ENCODE measurements around the gene HLA-DOA. TPM values are rescaled to one million over a fixed set of nuclear protein-coding genes. Genes with fewer than 3 reads are reported as not detected.
A peak's percentile ranks its signal among the peaks of the same experiment; 100 is the strongest.

HLA-DOA gene
- total RNA-seq, 1 donor from 2014 or later, result 38.0 TPM

DNA sequence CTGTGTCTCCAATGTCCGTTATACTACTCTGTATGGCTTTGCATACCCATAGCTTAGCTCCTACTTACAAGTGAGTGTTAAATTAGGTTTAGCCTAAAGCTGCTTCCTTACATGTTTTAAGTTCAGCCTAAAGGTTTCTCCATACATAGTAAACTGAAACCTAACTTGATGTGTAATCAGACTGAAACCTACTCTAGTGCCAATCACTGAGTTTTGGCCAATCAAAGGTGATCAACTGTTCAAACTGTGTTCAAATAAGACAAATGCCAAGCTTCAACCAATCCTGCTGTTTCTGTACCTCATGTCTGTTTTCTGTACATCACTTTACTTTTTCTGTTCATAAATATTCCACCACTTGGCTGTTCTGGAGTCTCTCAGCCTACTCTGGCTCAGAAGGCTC lies 20.0 kb downstream of the HLA-DOA start:
- H3K27ac Mint-ChIP-seq, result no peak overlapping the region
- H3K27me3 Mint-ChIP-seq (ENCODE audit: insufficient read depth, low read depth), result no peaks in the 10 kb centered on the region
- Histone ChIP-seq H3K27ac (no peak overlapping the region), H3K9ac (no peak overlapping the region), H2AFZ (replicated peaks) (no peak overlapping the region), H3K4me1 (no peaks in the 10 kb centered on the region), H3F3A (ENCODE audit: low read depth) (peaks cover 4% of the 10 kb centered on the region), H3K36me3 (no peaks in the 10 kb centered on the region), H3K27me3 (peaks cover 7% of the 10 kb centered on the region), H3K9me3 (ENCODE audit: low read depth) (no peaks in the 10 kb centered on the region), H3K79me2 (ENCODE audit: low read depth) (no peaks in the 10 kb centered on the region), H3K4me3 (no peak overlapping the region), H4K20me1 (ENCODE audit: low read depth) (peaks cover 4% of the 10 kb centered on the region), H3K4me2 (no peak overlapping the region)
- H3K4me3 Mint-ChIP-seq, result no peak overlapping the region
- H3K4me1 Mint-ChIP-seq, result peaks cover 4% of the 10 kb centered on the region
- H3K9me3 Mint-ChIP-seq, result peaks cover 5% of the 10 kb centered on the region
- TF ChIP-seq EZH2phosphoT487 (IDR thresholded peaks at IDR 0.05), result no peak
- TF ChIP-seq EZH2 (IDR thresholded peaks at IDR 0.05), result no peak
- TF ChIP-seq CTCF (IDR thresholded peaks at IDR 0.05), result no peak
- H3K36me3 Mint-ChIP-seq, result no peaks in the 10 kb centered on the region
- DNase-seq (ENCODE audit: low spot score), result no peak

- Mint-ChIP-seq H3K4me3 (no peak overlapping the region), H3K9me3 (no peaks in the 10 kb centered on the region), H3K4me1 (peaks cover 5% of the 10 kb centered on the region), H3K27me3 (ENCODE audit: insufficient read depth, low read depth) (peaks cover 12% of the 10 kb centered on the region), H3K27ac (no peak overlapping the region), H3K36me3 (peaks cover 17% of the 10 kb centered on the region)
- Histone ChIP-seq H3K27ac (no peak overlapping the region), H3K4me3 (no peak overlapping the region), H3K4me1 (no peaks in the 10 kb centered on the region), H3K79me2 (ENCODE audit: low read depth) (peaks cover 12% of the 10 kb centered on the region), H3F3A (ENCODE audit: low read depth) (peaks cover 50% of the 10 kb centered on the region), H3K9me3 (ENCODE audit: low read depth) (no peaks in the 10 kb centered on the region), H3K36me3 (peaks cover 6% of the 10 kb centered on the region), H2AFZ (replicated peaks) (no peak overlapping the region), H3K4me2 (no peak overlapping the region), H3K27me3 (no peaks in the 10 kb centered on the region), H4K20me1 (ENCODE audit: low read depth) (peaks cover 47% of the 10 kb centered on the region), H3K9ac (no peak overlapping the region)
- DNase-seq (ENCODE audit: low spot score), result peak; percentile 93
- peak; percentile 89 for TF ChIP-seq CTCF (IDR thresholded peaks at IDR 0.05)
- TF ChIP-seq EZH2phosphoT487 (IDR thresholded peaks at IDR 0.05), result no peak
Measured at GRCh38 chr6:32984622-32985389, 24.6 kb downstream of the HLA-DOA start.

DNA sequence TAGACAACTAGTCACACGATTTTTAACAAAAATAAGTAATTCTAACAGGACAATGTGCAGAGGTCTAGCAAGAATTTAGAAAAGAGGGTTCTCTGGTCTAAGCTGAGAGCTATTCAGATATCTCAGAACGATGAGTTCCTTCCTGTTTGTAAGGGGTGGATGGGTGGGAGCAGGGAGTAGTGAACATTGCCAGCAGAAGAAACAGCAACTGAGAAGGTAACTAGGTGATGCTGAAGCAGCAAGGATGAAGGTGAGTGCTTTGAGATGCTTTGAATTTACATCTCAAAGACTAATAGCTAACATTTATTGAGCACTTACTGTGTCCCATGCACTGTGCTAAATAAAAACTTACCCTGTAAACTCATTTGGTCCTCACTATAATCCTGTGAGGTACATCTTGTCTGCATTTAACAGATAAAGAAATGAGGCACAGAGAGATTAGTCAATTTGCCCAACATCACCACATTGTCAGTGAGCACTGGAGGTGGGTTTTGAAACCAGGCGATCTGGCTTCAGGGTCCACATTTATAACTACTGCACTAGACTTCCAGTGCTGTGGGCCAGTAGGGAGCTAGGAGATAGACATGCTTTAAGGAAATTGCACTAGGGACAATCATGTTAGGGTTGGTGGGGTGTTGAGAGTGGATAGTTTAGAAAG lies 25.3 kb downstream of the HLA-DOA start:
- no peak overlapping the region for H3K27ac ChIP-seq
- H3K4me2 ChIP-seq, result no peak overlapping the region
- peaks cover 13% of the 10 kb centered on the region for H3K36me3 ChIP-seq
- H3K4me1 ChIP-seq, result no peaks in the 10 kb centered on the region
- H4K20me1 ChIP-seq (ENCODE audit: low read depth), result peaks cover 54% of the 10 kb centered on the region
- TF ChIP-seq EZH2phosphoT487 (IDR thresholded peaks at IDR 0.05), result no peak
- Mint-ChIP-seq H3K9me3 (no peaks in the 10 kb centered on the region), H3K4me3 (no peak overlapping the region), H3K27ac (no peak overlapping the region), H3K27me3 (ENCODE audit: insufficient read depth, low read depth) (peaks cover 12% of the 10 kb centered on the region), H3K36me3 (peaks cover 24% of the 10 kb centered on the region), H3K4me1 (peaks cover 5% of the 10 kb centered on the region)
- H3K4me3 ChIP-seq, result no peak overlapping the region
- H3K27me3 ChIP-seq, result no peaks in the 10 kb centered on the region
- no peak overlapping the region for H2AFZ ChIP-seq (replicated peaks)
- H3K79me2 ChIP-seq (ENCODE audit: low read depth), result peaks cover 19% of the 10 kb centered on the region
- H3K9me3 ChIP-seq (ENCODE audit: low read depth), result no peaks in the 10 kb centered on the region
- peaks cover 57% of the 10 kb centered on the region for H3F3A ChIP-seq (ENCODE audit: low read depth)
- DNase-seq (ENCODE audit: low spot score), result no peak
- H3K9ac ChIP-seq, result no peak overlapping the region

DNA sequence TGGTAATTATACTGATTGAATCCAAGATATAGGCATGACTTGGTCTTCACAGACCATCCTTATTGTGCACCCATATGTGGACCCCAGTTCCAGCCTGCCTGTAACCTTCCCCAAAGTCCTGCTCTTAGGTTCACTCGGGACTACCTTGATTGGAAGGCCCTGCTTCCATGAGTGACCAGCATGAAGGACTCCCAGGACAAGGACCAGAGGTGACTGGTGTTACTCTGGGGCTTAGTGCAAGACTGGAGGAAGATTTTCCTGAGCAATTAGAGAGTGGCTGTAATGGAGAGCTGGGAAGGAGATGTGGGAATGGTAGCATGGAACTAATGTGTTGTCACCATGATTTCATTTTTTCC lies 25.9 kb downstream of the HLA-DOA start:
- Mint-ChIP-seq H3K36me3 (peaks cover 29% of the 10 kb centered on the region), H3K9me3 (no peaks in the 10 kb centered on the region), H3K27ac (no peak overlapping the region)

More for the DNA sequence above, 25.9 kb downstream of the HLA-DOA start:
- TF ChIP-seq CTCF (IDR thresholded peaks at IDR 0.05) (no peak), EZH2 (IDR thresholded peaks at IDR 0.05) (no peak), EZH2phosphoT487 (IDR thresholded peaks at IDR 0.05) (no peak)
- Histone ChIP-seq H3K27ac (no peak overlapping the region), H3K79me2 (ENCODE audit: low read depth) (peaks cover 24% of the 10 kb centered on the region), H3K4me3 (no peak overlapping the region), H3K4me2 (no peak overlapping the region), H3F3A (ENCODE audit: low read depth) (peaks cover 63% of the 10 kb centered on the region), H4K20me1 (ENCODE audit: low read depth) (peaks cover 59% of the 10 kb centered on the region), H3K9me3 (ENCODE audit: low read depth) (no peaks in the 10 kb centered on the region), H3K27me3 (no peaks in the 10 kb centered on the region), H3K36me3 (peaks cover 18% of the 10 kb centered on the region), H3K9ac (no peak overlapping the region), H2AFZ (replicated peaks) (no peak overlapping the region), H3K4me1 (no peaks in the 10 kb centered on the region)
- no peak for DNase-seq (ENCODE audit: low spot score)
- H3K4me1 Mint-ChIP-seq, result peaks cover 5% of the 10 kb centered on the region
- H3K4me3 Mint-ChIP-seq, result no peak overlapping the region
- H3K27me3 Mint-ChIP-seq (ENCODE audit: insufficient read depth, low read depth), result peaks cover 12% of the 10 kb centered on the region

All from neural progenitor cell (in vitro differentiated cells).